ENCODE data around the gene MIOS. TPM values are rescaled to one million over a fixed set of nuclear protein-coding genes. Genes with fewer than 3 reads are reported as not detected.

MIOS gene
- polyA plus RNA-seq, 3 donors = 18.3 to 32.6 (median 20.2) TPM

GRCh38 chr7:7614018-7614741 is 47.5 kb downstream of the MIOS start:
- no peak for TF ChIP-seq CTCF (IDR thresholded peaks at IDR 0.05)
- intact Hi-C loops (cut with micrococcal nuclease) = no loop called here
- no peaks in the 10 kb centered on the region for H3K9me3 ChIP-seq (replicated peaks in 1 of 2; ENCODE audit: control insufficient read depth in 1 of 2, insufficient read depth in 1 of 2, low read length in 2 of 2)
- H3K4me3 ChIP-seq (replicated peaks in 1 of 3; ENCODE audit: low read depth in 2 of 3, low read length in 3 of 3) = no peak overlapping the region
- H3K79me2 ChIP-seq (ENCODE audit: insufficient read depth, low read length) = no peaks in the 10 kb centered on the region
- no peak overlapping the region for H3K4me3 Mint-ChIP-seq
- no peaks in the 10 kb centered on the region for H3K4me1 Mint-ChIP-seq
- no peak overlapping the region for H2AFZ ChIP-seq (ENCODE audit: insufficient read depth, low read depth, low read length, poor library complexity, severe bottlenecking)
- H4K20me1 ChIP-seq (ENCODE audit: insufficient read depth, low read length) = no peaks in the 10 kb centered on the region
- peaks cover 2 to 7% of the 10 kb centered on the region in 2 donors for H3K36me3 ChIP-seq (replicated peaks in 1 of 2; ENCODE audit: control insufficient read depth in 1 of 2, insufficient read depth in 2 of 2, low read length in 2 of 2)
- peaks cover 0 to 1% (median 0%) of the 10 kb centered on the region in 7 donors for H3K9me3 Mint-ChIP-seq
- H3K27ac Mint-ChIP-seq = no peak overlapping the region
- H3K9ac ChIP-seq (ENCODE audit: insufficient read depth, low read length, poor library complexity, severe bottlenecking) = no peak overlapping the region
- no peaks in the 10 kb centered on the region for H3K4me1 ChIP-seq (ENCODE audit: control insufficient read depth in 1 of 2, insufficient read depth in 2 of 2, low read length in 2 of 2)
- H3K27me3 ChIP-seq (ENCODE audit: control insufficient read depth in 2 of 2, insufficient read depth in 2 of 2, low read length in 2 of 2) = no peaks in the 10 kb centered on the region
- DNase-seq = no peak
- no peak overlapping the region for H3K4me2 ChIP-seq (replicated peaks; ENCODE audit: extremely low read depth, low read length, poor library complexity, severe bottlenecking)
- H3K27me3 Mint-ChIP-seq (ENCODE audit: low read depth in 3 of 3) = peaks cover 0 to 3% (median 2%) of the 10 kb centered on the region in 3 donors
- 100% methylated on average over 2 of the region's 4 CpGs for WGBS (ENCODE audit: insufficient coverage)
- no peak overlapping the region for H3K27ac ChIP-seq (ENCODE audit: low read depth in 1 of 2, low read length in 2 of 2)
- peaks cover 3 to 9% of the 10 kb centered on the region in 2 donors for H3K36me3 Mint-ChIP-seq

GRCh38 chr7:7617550-7617949 is 50.9 kb downstream of the MIOS start:
- WGBS (ENCODE audit: insufficient coverage) = no CpG with 5 or more reads among the region's 3 CpGs
- DNase-seq = no peak
- no peak overlapping the region for H3K4me2 ChIP-seq (replicated peaks; ENCODE audit: extremely low read depth, low read length, poor library complexity, severe bottlenecking)
- no peak overlapping the region for H3K9ac ChIP-seq (ENCODE audit: insufficient read depth, low read length, poor library complexity, severe bottlenecking)
- no peak overlapping the region for H3K27ac ChIP-seq (ENCODE audit: low read depth in 1 of 2, low read length in 2 of 2)
- no peaks in the 10 kb centered on the region for H3K79me2 ChIP-seq (ENCODE audit: insufficient read depth, low read length)
- no peaks in the 10 kb centered on the region for H3K36me3 ChIP-seq (replicated peaks in 1 of 2; ENCODE audit: control insufficient read depth in 1 of 2, insufficient read depth in 2 of 2, low read length in 2 of 2)
- Mint-ChIP-seq H3K36me3 (no peaks in the 10 kb centered on the region), H3K27me3 (ENCODE audit: low read depth in 3 of 3) (peaks cover 0 to 3% (median 2%) of the 10 kb centered on the region in 3 donors), H3K4me3 (no peak overlapping the region), H3K27ac (no peak overlapping the region), H3K9me3 (peaks cover 0 to 1% (median 0%) of the 10 kb centered on the region in 7 donors), H3K4me1 (peaks cover 7% of the 10 kb centered on the region)
- H3K9me3 ChIP-seq (replicated peaks in 1 of 2; ENCODE audit: control insufficient read depth in 1 of 2, insufficient read depth in 1 of 2, low read length in 2 of 2) = no peaks in the 10 kb centered on the region
- TF ChIP-seq CTCF (IDR thresholded peaks at IDR 0.05) = no peak
- H3K4me3 ChIP-seq (replicated peaks in 1 of 3; ENCODE audit: low read depth in 2 of 3, low read length in 3 of 3) = no peak overlapping the region
- no peaks in the 10 kb centered on the region for H4K20me1 ChIP-seq (ENCODE audit: insufficient read depth, low read length)
- intact Hi-C loops (cut with micrococcal nuclease) = no loop called here
- no peak overlapping the region for H2AFZ ChIP-seq (ENCODE audit: insufficient read depth, low read depth, low read length, poor library complexity, severe bottlenecking)
- H3K27me3 ChIP-seq (ENCODE audit: control insufficient read depth in 2 of 2, insufficient read depth in 2 of 2, low read length in 2 of 2) = no peaks in the 10 kb centered on the region
- H3K4me1 ChIP-seq (ENCODE audit: control insufficient read depth in 1 of 2, insufficient read depth in 2 of 2, low read length in 2 of 2) = no peaks in the 10 kb centered on the region
